WTC11 (cell line): ENCODE measurements around the gene PMIS2. TPM values are rescaled to one million over a fixed set of nuclear protein-coding genes. Genes with fewer than 3 reads are reported as not detected.

Experiments used
- ATAC-seq: fragments of 200-7000 bp; cut with Tn5 transposase; 2 replicates; pipeline ENCODE4 v1.10.0; 2021; ENCODE audit warnings: mild to moderate bottlenecking, moderate library complexity
- CTCF ChIA-PET: fragments of 300-600 bp; sonication (Branson Sonifier 250); formaldehyde crosslinking; loops from one replicate; lab custom pipeline; 2021; ENCODE audit warnings: antibody characterized with exemption; lab: Charles Lee
- POLR2A ChIA-PET: fragments of 350-600 bp; sonication (Branson Sonifier 250); formaldehyde crosslinking; loops from one replicate; lab custom pipeline; 2021; ENCODE audit warnings: antibody characterized with exemption; lab: Charles Lee
- DNase-seq: peaks from one replicate; pipeline ENCODE4 v3.0.0; 2021; ENCODE audit warnings: low spot score
- H3K27ac Mint-ChIP-seq: 2 replicates; pipeline ENCODE4 v1.8.0; 2021; ENCODE audit warnings: mixed read lengths
- H3K27me3 Mint-ChIP-seq: 2 replicates; pipeline ENCODE4 v1.8.0; 2021; ENCODE audit warnings: low read depth, mild to moderate bottlenecking, moderate library complexity, mixed read lengths
- H3K36me3 Mint-ChIP-seq: 2 replicates; pipeline ENCODE4 v1.8.0; 2021; ENCODE audit warnings: mixed read lengths
- H3K4me1 Mint-ChIP-seq: 2 replicates; pipeline ENCODE4 v1.8.0; 2022; ENCODE audit warnings: mixed read lengths
- H3K4me3 Mint-ChIP-seq: 2 replicates; pipeline ENCODE4 v1.8.0; 2021; ENCODE audit warnings: mild to moderate bottlenecking, moderate library complexity, mixed read lengths
- H3K9me3 Mint-ChIP-seq: 2 replicates; pipeline ENCODE4 v1.8.0; 2021; ENCODE audit warnings: mixed read lengths
- AFF4 ChIP-seq: sonication (generic); formaldehyde crosslinking; IDR thresholded peaks from 2 replicates; pipeline ENCODE4 v1.8.1; 2023; ENCODE audit warnings: mild to moderate bottlenecking, missing genetic modification reagents, borderline replicate concordance
- ATF1 ChIP-seq: sonication (generic); formaldehyde crosslinking; IDR thresholded peaks from 2 replicates; pipeline ENCODE4 v1.8.1; 2023; ENCODE audit warnings: mild to moderate bottlenecking, moderate library complexity, missing genetic modification reagents
- CREM ChIP-seq: sonication (generic); formaldehyde crosslinking; IDR thresholded peaks from 2 replicates; pipeline ENCODE4 v1.8.1; 2022; ENCODE audit warnings: mild to moderate bottlenecking, missing genetic modification reagents, moderate library complexity
- E2F5 ChIP-seq: sonication (generic); formaldehyde crosslinking; IDR thresholded peaks from 2 replicates; pipeline ENCODE4 v1.8.1; 2022; ENCODE audit warnings: mild to moderate bottlenecking, moderate library complexity, missing genetic modification reagents
- ESRRA ChIP-seq: sonication (generic); formaldehyde crosslinking; IDR thresholded peaks from 2 replicates; pipeline ENCODE4 v1.8.1; 2022; ENCODE audit warnings: mild to moderate bottlenecking, missing genetic modification reagents, borderline replicate concordance
- FOXP1 ChIP-seq: sonication (generic); formaldehyde crosslinking; IDR thresholded peaks from 2 replicates; pipeline ENCODE4 v1.8.0; 2022; ENCODE audit warnings: missing genetic modification reagents, mild to moderate bottlenecking, moderate library complexity, borderline replicate concordance
- FOXP4 ChIP-seq: sonication (generic); formaldehyde crosslinking; IDR thresholded peaks from 2 replicates; pipeline ENCODE4 v1.8.0; 2022; ENCODE audit warnings: mild to moderate bottlenecking, missing genetic modification reagents
- HMGA2 ChIP-seq: fragments of 250-450 bp; sonication (Bioruptor Pico); IDR thresholded peaks from 2 replicates; pipeline ENCODE4 v1.4.0; 2021; ENCODE audit warnings: mild to moderate bottlenecking, moderate library complexity
- JAZF1 ChIP-seq: fragments of 250-450 bp; sonication (Bioruptor Pico); IDR thresholded peaks from 2 replicates; pipeline ENCODE4 v1.9.0; 2021; ENCODE audit warnings: moderate library complexity, mild to moderate bottlenecking, inconsistent platforms
- KAT7 ChIP-seq: sonication (generic); formaldehyde crosslinking; IDR thresholded peaks from 2 replicates; pipeline ENCODE4 v1.8.1; 2023; ENCODE audit warnings: missing genetic modification reagents, mild to moderate bottlenecking, borderline replicate concordance
- MYBL2 ChIP-seq: sonication (generic); formaldehyde crosslinking; IDR thresholded peaks from 2 replicates; pipeline ENCODE4 v1.8.1; 2023; ENCODE audit warnings: mild to moderate bottlenecking, moderate library complexity, missing genetic modification reagents
- NR1H2 ChIP-seq: sonication (generic); formaldehyde crosslinking; IDR thresholded peaks from 2 replicates; pipeline ENCODE4 v1.9.0; 2021; ENCODE audit warnings: mild to moderate bottlenecking, moderate library complexity, missing genetic modification reagents
- NR3C1 ChIP-seq: sonication (generic); formaldehyde crosslinking; conservative IDR thresholded peaks from 2 replicates; pipeline ENCODE4 v1.8.1; 2023; ENCODE audit warnings: low read depth, mild to moderate bottlenecking, missing genetic modification reagents
- PRRX2 ChIP-seq: fragments of 250-450 bp; sonication (Bioruptor Pico); IDR thresholded peaks from 2 replicates; pipeline ENCODE4 v1.8.0; 2021; ENCODE audit warnings: mild to moderate bottlenecking
- RORB ChIP-seq: fragments of 250-450 bp; sonication (Bioruptor Pico); IDR thresholded peaks from 2 replicates; pipeline ENCODE4 v1.9.0; 2021; ENCODE audit warnings: mild to moderate bottlenecking
- SMAD4 ChIP-seq: sonication (generic); formaldehyde crosslinking; IDR thresholded peaks from 2 replicates; pipeline ENCODE4 v1.8.0; 2022; ENCODE audit warnings: mild to moderate bottlenecking, missing genetic modification reagents
- SOX15 ChIP-seq: fragments of 250-450 bp; sonication (Bioruptor Pico); IDR thresholded peaks from 2 replicates; pipeline ENCODE4 v1.9.0; 2021; ENCODE audit warnings: mild to moderate bottlenecking
- USF1 ChIP-seq: sonication (generic); formaldehyde crosslinking; IDR thresholded peaks from 2 replicates; pipeline ENCODE4 v1.8.0; 2022; ENCODE audit warnings: mild to moderate bottlenecking, missing genetic modification reagents
- ZBTB21 ChIP-seq: sonication (generic); formaldehyde crosslinking; IDR thresholded peaks from 2 replicates; pipeline ENCODE4 v1.8.1; 2023; ENCODE audit warnings: mild to moderate bottlenecking, missing genetic modification reagents, borderline replicate concordance
- ZNF423 ChIP-seq: fragments of 250-450 bp; sonication (Bioruptor Pico); IDR thresholded peaks from 2 replicates; pipeline ENCODE4 v2.1.2; 2022; ENCODE audit warnings: mild to moderate bottlenecking, moderate library complexity
- total RNA-seq: library from RNA; stranded (reverse); gene quantifications from 3 replicates; pipeline ENCODE4 v1.2.3, GENCODE V29; 2021
- TF ChIP-seq, protein P1 (sequence below): sonication (generic); formaldehyde crosslinking; IDR thresholded peaks from 2 replicates; pipeline ENCODE4 v1.8.0; 2022; ENCODE audit warnings: mild to moderate bottlenecking, missing genetic modification reagents
- TF ChIP-seq, protein P2 (sequence below): sonication (generic); formaldehyde crosslinking; IDR thresholded peaks from 2 replicates; pipeline ENCODE4 v1.8.0; 2022; ENCODE audit warnings: mild to moderate bottlenecking, missing genetic modification reagents
- TF ChIP-seq, protein P3 (sequence below): fragments of 250-450 bp; sonication (Bioruptor Pico); IDR thresholded peaks from 2 replicates; pipeline ENCODE4 v1.8.0; 2021; ENCODE audit warnings: mild to moderate bottlenecking
- TF ChIP-seq, protein P4 (sequence below): sonication (generic); formaldehyde crosslinking; IDR thresholded peaks from 2 replicates; pipeline ENCODE4 v1.8.0; 2023; ENCODE audit warnings: mild to moderate bottlenecking, missing genetic modification reagents

Gene PMIS2
- total RNA-seq, 1 experiment from 2014 or later = not detected

- ChIA-PET POLR2A (interaction anchor here (0.6 to 1.3 kb wide), 4 partner anchors 14 to 144 kb away, joined by 3 to 7 read pairs (median 3); no protein-coding TSS in a partner anchor), CTCF (interaction anchor here (0.6 to 3.1 kb wide), 10 partner anchors 11 to 172 kb away, joined by 3 to 16 read pairs (median 4); no protein-coding TSS in a partner anchor)
- Mint-ChIP-seq H3K9me3 (peaks cover 9% of the 10 kb centered on the region), H3K4me1 (no peaks in the 10 kb centered on the region), H3K27ac (peak within 1 kb of the TSS; percentile 38; the same call in 1 of the 2 replicates), H3K4me3 (peak within 1 kb of the TSS; percentile 76), H3K27me3 (peaks cover 29% of the 10 kb centered on the region), H3K36me3 (peaks cover 13% of the 10 kb centered on the region)
- DNase-seq = peak; percentile 96
- ATAC-seq = peak; percentile 94
- TF ChIP-seq USF1 = no peak
- TF ChIP-seq RORB (CRISPR knock-in tag) = no peak; the same call in 1 of the 2 replicates
- peak; percentile 89 for TF ChIP-seq E2F5 (CRISPR knock-in tag)
- TF ChIP-seq ESRRA (CRISPR knock-in tag) = no peak
- TF ChIP-seq ZBTB21 (CRISPR knock-in tag) = peak; percentile 95
- TF ChIP-seq ATF1 = peak; percentile 75; the same call in 1 of the 2 replicates
- no peak for TF ChIP-seq NR1H2 (CRISPR knock-in tag)
- no peak for TF ChIP-seq SMAD4 (CRISPR knock-in tag)
- no peak for TF ChIP-seq JAZF1 (CRISPR knock-in tag)
- TF ChIP-seq FOXP1 (CRISPR knock-in tag) = peak; percentile 49; the same call in 1 of the 2 replicates
- TF ChIP-seq, protein P1, sequence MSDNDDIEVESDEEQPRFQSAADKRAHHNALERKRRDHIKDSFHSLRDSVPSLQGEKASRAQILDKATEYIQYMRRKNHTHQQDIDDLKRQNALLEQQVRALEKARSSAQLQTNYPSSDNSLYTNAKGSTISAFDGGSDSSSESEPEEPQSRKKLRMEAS (CRISPR knock-in tag) = peak; percentile 79
- TF ChIP-seq, protein P2, sequence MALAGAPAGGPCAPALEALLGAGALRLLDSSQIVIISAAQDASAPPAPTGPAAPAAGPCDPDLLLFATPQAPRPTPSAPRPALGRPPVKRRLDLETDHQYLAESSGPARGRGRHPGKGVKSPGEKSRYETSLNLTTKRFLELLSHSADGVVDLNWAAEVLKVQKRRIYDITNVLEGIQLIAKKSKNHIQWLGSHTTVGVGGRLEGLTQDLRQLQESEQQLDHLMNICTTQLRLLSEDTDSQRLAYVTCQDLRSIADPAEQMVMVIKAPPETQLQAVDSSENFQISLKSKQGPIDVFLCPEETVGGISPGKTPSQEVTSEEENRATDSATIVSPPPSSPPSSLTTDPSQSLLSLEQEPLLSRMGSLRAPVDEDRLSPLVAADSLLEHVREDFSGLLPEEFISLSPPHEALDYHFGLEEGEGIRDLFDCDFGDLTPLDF (CRISPR knock-in tag) = no peak
- TF ChIP-seq HMGA2 (CRISPR knock-in tag) = no peak
- TF ChIP-seq, protein P3, sequence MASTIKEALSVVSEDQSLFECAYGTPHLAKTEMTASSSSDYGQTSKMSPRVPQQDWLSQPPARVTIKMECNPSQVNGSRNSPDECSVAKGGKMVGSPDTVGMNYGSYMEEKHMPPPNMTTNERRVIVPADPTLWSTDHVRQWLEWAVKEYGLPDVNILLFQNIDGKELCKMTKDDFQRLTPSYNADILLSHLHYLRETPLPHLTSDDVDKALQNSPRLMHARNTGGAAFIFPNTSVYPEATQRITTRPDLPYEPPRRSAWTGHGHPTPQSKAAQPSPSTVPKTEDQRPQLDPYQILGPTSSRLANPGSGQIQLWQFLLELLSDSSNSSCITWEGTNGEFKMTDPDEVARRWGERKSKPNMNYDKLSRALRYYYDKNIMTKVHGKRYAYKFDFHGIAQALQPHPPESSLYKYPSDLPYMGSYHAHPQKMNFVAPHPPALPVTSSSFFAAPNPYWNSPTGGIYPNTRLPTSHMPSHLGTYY (CRISPR knock-in tag) = no peak
- no peak for TF ChIP-seq KAT7 (CRISPR knock-in tag)
- peak; percentile 100 for TF ChIP-seq CREM (CRISPR knock-in tag)
- TF ChIP-seq SOX15 (CRISPR knock-in tag) = no peak
- TF ChIP-seq MYBL2 = no peak
- TF ChIP-seq FOXP4 (CRISPR knock-in tag) = no peak
- no peak for TF ChIP-seq PRRX2
- TF ChIP-seq, protein P4, sequence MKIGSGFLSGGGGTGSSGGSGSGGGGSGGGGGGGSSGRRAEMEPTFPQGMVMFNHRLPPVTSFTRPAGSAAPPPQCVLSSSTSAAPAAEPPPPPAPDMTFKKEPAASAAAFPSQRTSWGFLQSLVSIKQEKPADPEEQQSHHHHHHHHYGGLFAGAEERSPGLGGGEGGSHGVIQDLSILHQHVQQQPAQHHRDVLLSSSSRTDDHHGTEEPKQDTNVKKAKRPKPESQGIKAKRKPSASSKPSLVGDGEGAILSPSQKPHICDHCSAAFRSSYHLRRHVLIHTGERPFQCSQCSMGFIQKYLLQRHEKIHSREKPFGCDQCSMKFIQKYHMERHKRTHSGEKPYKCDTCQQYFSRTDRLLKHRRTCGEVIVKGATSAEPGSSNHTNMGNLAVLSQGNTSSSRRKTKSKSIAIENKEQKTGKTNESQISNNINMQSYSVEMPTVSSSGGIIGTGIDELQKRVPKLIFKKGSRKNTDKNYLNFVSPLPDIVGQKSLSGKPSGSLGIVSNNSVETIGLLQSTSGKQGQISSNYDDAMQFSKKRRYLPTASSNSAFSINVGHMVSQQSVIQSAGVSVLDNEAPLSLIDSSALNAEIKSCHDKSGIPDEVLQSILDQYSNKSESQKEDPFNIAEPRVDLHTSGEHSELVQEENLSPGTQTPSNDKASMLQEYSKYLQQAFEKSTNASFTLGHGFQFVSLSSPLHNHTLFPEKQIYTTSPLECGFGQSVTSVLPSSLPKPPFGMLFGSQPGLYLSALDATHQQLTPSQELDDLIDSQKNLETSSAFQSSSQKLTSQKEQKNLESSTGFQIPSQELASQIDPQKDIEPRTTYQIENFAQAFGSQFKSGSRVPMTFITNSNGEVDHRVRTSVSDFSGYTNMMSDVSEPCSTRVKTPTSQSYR (CRISPR knock-in tag) = no peak
- no peak for TF ChIP-seq NR3C1 (CRISPR knock-in tag)
- no peak for TF ChIP-seq AFF4 (CRISPR knock-in tag)
- no peak for TF ChIP-seq ZNF423
These were observed 26.8 kb downstream of the PMIS2 start, which contains the start of gene HAUS5 for GRCh38 chr19:35612559-35613321. Gene HAUS5, plus strand, starts transcription at chr19:35612735. Its CDS starts 60 bp downstream, at chr19:35612795.
